ENCODE data around the gene CCDC180. TPM values are rescaled to one million over a fixed set of nuclear protein-coding genes. Genes with fewer than 3 reads are reported as not detected.

Gene CCDC180
- total and polyA plus RNA-seq, 2 experiments from 2014 or later: 3.9 to 7.1 TPM

DNA sequence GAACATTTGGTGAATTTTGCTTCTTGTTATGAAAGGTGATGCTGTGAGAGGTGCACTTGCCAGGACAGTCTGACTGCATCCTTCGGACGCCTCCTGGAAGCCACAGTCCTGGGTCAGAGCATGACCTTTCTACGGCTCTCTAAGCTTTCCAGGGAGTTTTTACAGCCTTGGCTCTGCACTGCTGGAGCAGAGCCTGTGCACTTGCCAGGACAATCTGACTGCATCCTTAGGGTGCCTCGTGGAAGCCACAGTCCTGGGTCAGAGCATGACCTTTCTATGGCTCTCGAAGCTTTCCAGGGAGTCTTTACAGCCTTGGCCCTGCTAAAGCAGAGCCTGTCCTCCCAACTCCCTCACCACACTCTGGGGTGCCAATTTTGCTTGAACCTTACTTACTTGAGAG lies 49.6 kb downstream of the CCDC180 start:
- peaks cover 5% of the 10 kb centered on the region for H3K27me3 Mint-ChIP-seq (ENCODE audit: insufficient read depth, low read depth, poor library complexity)
- TF ChIP-seq STAT1 (IDR thresholded peaks at IDR 0.05; ENCODE audit: unreplicated experiment): no peak
- no peak for TF ChIP-seq REST (IDR thresholded peaks at IDR 0.05; ENCODE audit: unreplicated experiment)
- TF ChIP-seq ZNF462 (CRISPR knock-in tag; IDR thresholded peaks at IDR 0.05): no peak
- TF ChIP-seq POLR2AphosphoS5 (IDR thresholded peaks at IDR 0.05; ENCODE audit: low read depth): no peak
- TF ChIP-seq NANOG (IDR thresholded peaks at IDR 0.05; ENCODE audit: borderline replicate concordance): no peak
- no peak for TF ChIP-seq CREB1 (CRISPR knock-in tag; IDR thresholded peaks at IDR 0.05; ENCODE audit: low read depth)
- TF ChIP-seq, protein P1, sequence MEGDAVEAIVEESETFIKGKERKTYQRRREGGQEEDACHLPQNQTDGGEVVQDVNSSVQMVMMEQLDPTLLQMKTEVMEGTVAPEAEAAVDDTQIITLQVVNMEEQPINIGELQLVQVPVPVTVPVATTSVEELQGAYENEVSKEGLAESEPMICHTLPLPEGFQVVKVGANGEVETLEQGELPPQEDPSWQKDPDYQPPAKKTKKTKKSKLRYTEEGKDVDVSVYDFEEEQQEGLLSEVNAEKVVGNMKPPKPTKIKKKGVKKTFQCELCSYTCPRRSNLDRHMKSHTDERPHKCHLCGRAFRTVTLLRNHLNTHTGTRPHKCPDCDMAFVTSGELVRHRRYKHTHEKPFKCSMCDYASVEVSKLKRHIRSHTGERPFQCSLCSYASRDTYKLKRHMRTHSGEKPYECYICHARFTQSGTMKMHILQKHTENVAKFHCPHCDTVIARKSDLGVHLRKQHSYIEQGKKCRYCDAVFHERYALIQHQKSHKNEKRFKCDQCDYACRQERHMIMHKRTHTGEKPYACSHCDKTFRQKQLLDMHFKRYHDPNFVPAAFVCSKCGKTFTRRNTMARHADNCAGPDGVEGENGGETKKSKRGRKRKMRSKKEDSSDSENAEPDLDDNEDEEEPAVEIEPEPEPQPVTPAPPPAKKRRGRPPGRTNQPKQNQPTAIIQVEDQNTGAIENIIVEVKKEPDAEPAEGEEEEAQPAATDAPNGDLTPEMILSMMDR (conservative IDR thresholded peaks at IDR 0.05; ENCODE audit: low read depth in 2 of 2): no peak
- no peak for TF ChIP-seq EZH2 (IDR thresholded peaks at IDR 0.05; ENCODE audit: low read depth, unreplicated experiment)
- TF ChIP-seq EZH2phosphoT487 (IDR thresholded peaks at IDR 0.05; ENCODE audit: unreplicated experiment): no peak
- no peak for TF ChIP-seq ZNF114 (CRISPR knock-in tag; IDR thresholded peaks at IDR 0.05)
- TF ChIP-seq JUNB (IDR thresholded peaks at IDR 0.05; ENCODE audit: unreplicated experiment): no peak
- TF ChIP-seq ZNF331 (CRISPR knock-in tag; IDR thresholded peaks at IDR 0.05; ENCODE audit: low read depth): no peak
- TF ChIP-seq ETS1 (IDR thresholded peaks at IDR 0.05): no peak
- peaks cover 4% of the 10 kb centered on the region; the same call in 1 of the 2 replicates for H3K9me2 ChIP-seq (ENCODE audit: insufficient read depth)
- no peaks in the 10 kb centered on the region for H3K9me3 Mint-ChIP-seq
- H3K4me3 Mint-ChIP-seq: no peak overlapping the region
- no peak overlapping the region for H2AFZ ChIP-seq
- no peak overlapping the region for H3K27ac ChIP-seq (ENCODE audit: low read depth)
- H3K36me3 Mint-ChIP-seq (ENCODE audit: low read depth): peaks cover 14% of the 10 kb centered on the region; the same call in 2 of the 3 replicates
- H3K27me3 ChIP-seq (ENCODE audit: insufficient read depth): no peaks in the 10 kb centered on the region
- no peaks in the 10 kb centered on the region for H3K79me2 ChIP-seq (replicated peaks; ENCODE audit: insufficient read depth)
- no peaks in the 10 kb centered on the region for H3K4me1 ChIP-seq (ENCODE audit: insufficient read depth)
- H3F3A ChIP-seq (replicated peaks; ENCODE audit: low read depth): no peaks in the 10 kb centered on the region
- H3K27ac Mint-ChIP-seq: no peak overlapping the region
- no peak for ATAC-seq
- H3K4me2 ChIP-seq: no peak overlapping the region
- H4K20me1 ChIP-seq (replicated peaks; ENCODE audit: insufficient read depth): no peaks in the 10 kb centered on the region
- no peak for DNase-seq (ENCODE audit: low spot score)
- no peak overlapping the region for H3K4me3 ChIP-seq
- H3K36me3 ChIP-seq (ENCODE audit: insufficient read depth): no peaks in the 10 kb centered on the region
- no peaks in the 10 kb centered on the region for H3K4me1 Mint-ChIP-seq

Measured in GM23338 (cell line).